Panc1 (cell line): ENCODE results near the gene ALDH2. TPM values are rescaled to one million over a fixed set of nuclear protein-coding genes. Genes with fewer than 3 reads are reported as not detected.

ENCODE experiments used
- ATAC-seq: fragments of 200-7000 bp; cut with Tn5 transposase; 2 replicates; pipeline ENCODE4 v1.9.1; 2020; ENCODE audit warnings: mild to moderate bottlenecking, moderate library complexity
- BruUV-seq: library from RNA; stranded (reverse); fragments of 400-500 nt; replicated peaks from 2 replicates; lab custom pipeline; 2021; lab: Mats Ljungman, UMichigan
- CTCF ChIA-PET: fragments of 300-600 bp; sonication (Branson Sonifier 250); formaldehyde crosslinking; loops from one replicate; lab custom pipeline; 2022; ENCODE audit warnings: antibody characterized with exemption; lab: Charles Lee
- POLR2A ChIA-PET: fragments of 300-600 bp; sonication (Branson Sonifier 250); formaldehyde crosslinking; loops from one replicate; lab custom pipeline; 2022; ENCODE audit warnings: antibody characterized with exemption; lab: Charles Lee
- DNase-seq: peaks from one replicate; pipeline ENCODE4 v3.0.0-alpha.2; 2010; ENCODE audit warnings: low read depth, low spot score
- H3K27ac ChIP-seq: 2 replicates; pipeline ENCODE4 v1.5.1; 2011; ENCODE audit warnings: mild to moderate bottlenecking, low read length, inconsistent platforms
- H3K27me3 ChIP-seq: fragments of 200-500 bp; sonication (Bioruptor generic); 2 replicates; pipeline ENCODE4 v1.6.0; 2014; ENCODE audit warnings: low read length, inconsistent platforms; ENCODE audit not compliant: control insufficient read depth, insufficient read depth
- H3K36me3 ChIP-seq: fragments of 200-500 bp; sonication (Bioruptor generic); 2 replicates; pipeline ENCODE4 v1.5.1; 2014; ENCODE audit warnings: inconsistent platforms, mild to moderate bottlenecking, low read length, moderate library complexity; ENCODE audit not compliant: control insufficient read depth, insufficient read depth
- H3K4me1 ChIP-seq: 2 replicates; pipeline ENCODE4 v1.5.1; 2011; ENCODE audit warnings: inconsistent platforms, mild to moderate bottlenecking, low read length, moderate library complexity; ENCODE audit not compliant: control insufficient read depth, insufficient read depth
- H3K4me3 ChIP-seq, 2 experiments: 2 replicates each; pipeline ENCODE4 v1.5.1; 2011 to 2012; ENCODE audit warnings: low read depth in 2 of 2, low read length in 2 of 2, mild to moderate bottlenecking in 2 of 2, inconsistent platforms in 1 of 2, moderate library complexity in 1 of 2
- H3K9me3 ChIP-seq: fragments of 200-500 bp; sonication (Bioruptor generic); 2 replicates; pipeline ENCODE4 v1.5.1; 2014; ENCODE audit warnings: low read depth, mild to moderate bottlenecking, inconsistent platforms, low read length, moderate library complexity; ENCODE audit not compliant: control insufficient read depth, insufficient read depth
- CTCF ChIP-seq: fragments of 450-650 bp; IDR thresholded peaks from 2 replicates; pipeline ENCODE4 v1.5.1; 2017; ENCODE audit warnings: mild to moderate bottlenecking
- POLR2AphosphoS5 ChIP-seq: IDR thresholded peaks from 2 replicates; pipeline ENCODE4 v1.6.1; 2012; ENCODE audit warnings: mild to moderate bottlenecking, low read depth, low read length, moderate library complexity
- REST ChIP-seq, 2 experiments: IDR thresholded peaks; 2 replicates each; pipeline ENCODE4 v1.6.1; 2011 to 2012; ENCODE audit warnings: low read depth in 2 of 2, control low read depth in 1 of 2, low read length in 1 of 2, mild to moderate bottlenecking in 1 of 2, moderate library complexity in 1 of 2; ENCODE audit not compliant: insufficient read depth in 1 of 2
- SIN3A ChIP-seq: IDR thresholded peaks from 2 replicates; pipeline ENCODE4 v1.6.1; 2012; ENCODE audit warnings: low read depth, mild to moderate bottlenecking, low read length, moderate library complexity, borderline replicate concordance; ENCODE audit not compliant: insufficient read depth
- TCF7L2 ChIP-seq: IDR thresholded peaks from 2 replicates; pipeline ENCODE4 v1.6.1; 2011; ENCODE audit warnings: mild to moderate bottlenecking, low read depth, low read length, inconsistent platforms
- in situ Hi-C: cut with HindIII; loops from 2 replicates; pipeline ENCODE4 v1.10.0; 2016; ENCODE audit warnings: low sequenced_read_pairs, low pct_unique_long_range_greater_than_20kb
- intact Hi-C: fragments of 100-400 bp; cut with micrococcal nuclease; formaldehyde crosslinking; loops from one replicate; pipeline ENCODE4 v1.10.0; 2022; ENCODE audit not compliant: unreplicated experiment
- total RNA-seq: library from RNA; stranded (reverse); gene quantifications from one replicate; pipeline ENCODE4 v1.2.1, GENCODE V29; 2021; ENCODE audit not compliant: unreplicated experiment

ALDH2 gene
- total RNA-seq, 1 experiment from 2014 or later, result 9.0 TPM

- Histone ChIP-seq H3K36me3 (no peaks in the 10 kb centered on the region), H3K9me3 (no peaks in the 10 kb centered on the region), H3K4me1 (peaks cover 2% of the 10 kb centered on the region; the same call in 1 of the 2 replicates), H3K27me3 (no peaks in the 10 kb centered on the region; the same call in 1 of the 2 replicates), H3K4me3 (no peak overlapping the region), H3K27ac (no peak overlapping the region)
- ChIA-PET POLR2A (interaction anchor here (0.7 kb wide), 1 partner anchor 647 kb away, joined by 4 read pairs; no protein-coding TSS in a partner anchor), CTCF (interaction anchor here (0.5 kb wide), 1 partner anchor 88 kb away, joined by 5 read pairs; no protein-coding TSS in a partner anchor)
- TF ChIP-seq REST (IDR thresholded peaks at IDR 0.05; ENCODE audit: insufficient read depth in 1 of 2, low read depth in 2 of 2, low read length in 1 of 2), result no peak
- TF ChIP-seq POLR2AphosphoS5, result no peak
- no peak for TF ChIP-seq TCF7L2
- TF ChIP-seq CTCF, result no peak
- no peak for TF ChIP-seq SIN3A
- in situ Hi-C loops, result no loop called here
- DNase-seq (no peak), ATAC-seq (no peak)
- intact Hi-C loops, result no loop called here
- no TSS peak for BruUV-seq
Measured at GRCh38 chr12:111826316-111826715, 59.6 kb downstream of the ALDH2 start.

- intact Hi-C loops, result no loop called here
Measured at GRCh38 chr12:111826992-111827391, 60.3 kb downstream of the ALDH2 start.

More at GRCh38 chr12:111826992-111827391, 60.3 kb downstream of the ALDH2 start:
- H3K27ac ChIP-seq, result no peak overlapping the region
- no peak for ATAC-seq
- H3K4me1 ChIP-seq, result peaks cover 2% of the 10 kb centered on the region; the same call in 1 of the 2 replicates
- ChIA-PET CTCF (no interaction called here), POLR2A (no interaction called here)
- DNase-seq, result no peak
- no peak overlapping the region for H3K4me3 ChIP-seq
- no TSS peak for BruUV-seq
- no peaks in the 10 kb centered on the region; the same call in 1 of the 2 replicates for H3K27me3 ChIP-seq
- in situ Hi-C loops, result no loop called here
- no peaks in the 10 kb centered on the region for H3K36me3 ChIP-seq
- TF ChIP-seq POLR2AphosphoS5 (no peak), CTCF (no peak), SIN3A (no peak), REST (IDR thresholded peaks at IDR 0.05; ENCODE audit: insufficient read depth in 1 of 2, low read depth in 2 of 2, low read length in 1 of 2) (no peak), TCF7L2 (no peak)
- H3K9me3 ChIP-seq, result no peaks in the 10 kb centered on the region
